ENCODE data around the gene TIAM2.
A peak's percentile ranks its signal among the peaks of the same experiment; 100 is the strongest.

Gene TIAM2

DNA sequence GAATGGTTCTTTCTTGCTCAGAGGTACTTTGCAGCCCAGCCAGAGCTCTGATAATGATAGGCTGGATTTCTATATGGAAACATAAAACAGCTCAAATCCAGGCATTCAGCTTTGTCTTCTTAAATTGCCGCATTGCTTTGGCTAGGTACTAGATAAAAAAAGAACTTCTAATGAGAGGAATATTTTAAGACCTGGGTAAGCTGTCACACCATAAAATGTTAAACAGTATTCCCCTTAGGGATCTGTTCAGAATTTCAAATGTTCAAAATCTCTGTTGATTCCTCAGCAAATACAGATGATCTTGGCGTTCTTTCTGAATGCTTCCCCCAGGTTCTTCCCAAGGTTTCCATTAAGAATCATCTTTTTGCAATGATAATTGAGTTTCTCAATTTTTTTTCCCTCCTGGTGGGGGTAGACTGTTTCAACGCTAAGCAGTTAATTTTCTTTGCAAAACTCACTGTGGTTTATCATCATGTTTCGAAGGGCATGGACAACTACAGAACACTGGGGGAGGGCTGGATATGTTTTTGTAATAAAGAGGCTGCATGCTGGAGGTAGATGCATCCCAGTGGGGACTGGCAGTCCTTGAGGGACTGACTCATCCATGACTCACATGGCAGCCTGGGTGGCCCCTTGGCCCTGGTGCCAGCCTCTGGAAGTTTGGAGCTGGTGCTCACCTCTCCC lies 31.0 kb downstream of the TIAM2 start:
- DNase-seq, result no peak

GRCh38 chr6:155026706-155027045 lies 31.6 kb downstream of the TIAM2 start:
- DNase-seq, result no peak

GRCh38 chr6:155030148-155030720 lies 35.1 kb downstream of the TIAM2 start:
- DNase-seq, result no peak

DNA sequence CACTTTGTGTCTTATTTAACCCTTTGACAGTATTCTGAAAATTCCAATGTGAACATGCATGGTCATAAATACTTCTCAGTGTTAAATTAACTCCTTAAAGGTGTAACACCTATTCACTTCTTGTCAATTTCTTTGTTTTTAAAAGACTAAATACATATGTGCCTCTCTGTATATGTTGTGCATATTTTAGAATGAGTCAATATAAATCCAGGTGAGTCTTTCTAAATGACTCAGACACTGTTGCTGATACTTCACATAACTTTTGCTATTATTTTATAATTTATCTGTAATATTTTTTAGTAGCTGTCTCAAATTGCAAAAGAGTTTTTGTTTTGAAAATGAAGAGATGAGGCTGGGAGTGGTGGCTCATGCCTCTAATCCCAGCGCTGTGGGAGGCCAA lies 36.0 kb downstream of the TIAM2 start:
- no peak for DNase-seq

DNA sequence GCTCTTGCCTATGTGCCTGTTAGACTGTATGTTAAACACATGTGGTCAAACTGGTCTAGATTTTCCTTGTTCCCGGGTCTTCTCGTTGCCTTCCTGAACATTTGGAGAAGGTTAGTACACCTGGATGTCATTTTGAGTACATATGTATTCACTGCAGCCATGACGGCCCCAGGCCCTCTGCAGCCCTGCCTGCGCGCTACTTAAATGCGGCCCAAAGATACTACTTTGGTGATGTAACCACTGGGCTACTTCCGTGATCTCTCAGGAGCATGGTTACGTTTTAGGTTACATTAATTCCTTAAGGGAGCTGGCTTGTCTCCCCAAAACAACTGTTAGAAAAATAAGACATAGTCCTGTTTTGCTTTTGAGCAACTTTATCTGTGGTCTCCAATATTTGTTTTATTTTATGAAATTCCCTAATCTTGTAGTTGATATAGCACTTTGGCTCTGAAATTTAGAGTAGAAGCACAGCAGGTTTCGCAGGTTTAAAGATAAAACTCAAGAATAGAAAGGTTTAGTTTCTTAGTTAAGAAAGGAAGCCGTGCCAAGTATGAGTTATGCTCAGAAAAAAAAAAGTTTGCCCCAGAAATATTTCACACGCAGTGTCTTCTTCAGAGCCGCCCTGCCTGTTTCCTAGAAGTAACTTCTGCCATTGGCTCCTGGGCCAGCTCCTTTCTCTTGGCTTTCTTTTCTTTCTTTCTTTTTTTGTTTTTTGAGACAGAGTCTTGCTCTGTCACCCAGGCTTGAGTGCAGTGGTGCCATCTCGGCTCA lies 38.1 kb downstream of the TIAM2 start:
- DNase-seq, result no peak

GRCh38 chr6:155036907-155037306 lies 41.8 kb downstream of the TIAM2 start:
- DNase-seq, result no peak

DNA sequence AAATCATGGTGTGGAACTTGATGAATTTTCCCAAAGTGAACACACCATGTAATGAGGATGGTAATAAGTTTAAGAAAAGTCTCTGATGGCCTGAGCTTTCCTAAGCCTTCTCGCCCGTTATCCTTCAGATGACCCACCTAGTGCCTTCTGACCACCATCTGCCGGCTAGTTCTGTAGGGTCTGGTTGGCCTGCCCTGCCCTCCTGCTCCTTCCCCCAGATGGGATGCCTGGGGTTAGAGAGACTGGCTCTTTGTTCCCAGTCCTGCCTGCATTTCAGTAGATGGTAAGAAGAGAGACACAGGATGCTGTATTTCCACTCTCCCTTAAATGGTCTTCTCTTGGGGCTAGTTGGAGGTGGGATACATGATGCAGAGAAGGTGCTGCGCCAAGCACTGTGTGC lies 43.0 kb downstream of the TIAM2 start:
- no peak for DNase-seq

DNA sequence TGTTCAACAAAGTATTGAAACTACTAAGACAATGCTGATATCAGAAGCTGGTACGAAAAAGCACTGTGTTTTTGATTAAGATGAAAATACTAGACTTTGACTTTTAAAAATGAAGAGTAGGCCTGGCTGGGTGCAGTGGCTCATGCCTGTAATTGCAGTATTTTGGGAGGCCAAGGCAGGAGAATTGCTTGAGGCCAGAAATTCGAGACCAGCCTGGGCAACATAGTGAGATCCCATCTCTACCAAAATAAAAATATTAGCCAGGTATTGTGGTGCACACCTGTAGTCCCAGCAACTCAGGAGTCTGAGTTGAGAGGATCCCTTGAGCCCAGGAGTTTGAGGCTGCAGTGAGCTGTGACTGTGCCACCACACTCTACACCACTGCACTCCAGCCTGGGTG lies 43.4 kb downstream of the TIAM2 start:
- no peak for DNase-seq

DNA sequence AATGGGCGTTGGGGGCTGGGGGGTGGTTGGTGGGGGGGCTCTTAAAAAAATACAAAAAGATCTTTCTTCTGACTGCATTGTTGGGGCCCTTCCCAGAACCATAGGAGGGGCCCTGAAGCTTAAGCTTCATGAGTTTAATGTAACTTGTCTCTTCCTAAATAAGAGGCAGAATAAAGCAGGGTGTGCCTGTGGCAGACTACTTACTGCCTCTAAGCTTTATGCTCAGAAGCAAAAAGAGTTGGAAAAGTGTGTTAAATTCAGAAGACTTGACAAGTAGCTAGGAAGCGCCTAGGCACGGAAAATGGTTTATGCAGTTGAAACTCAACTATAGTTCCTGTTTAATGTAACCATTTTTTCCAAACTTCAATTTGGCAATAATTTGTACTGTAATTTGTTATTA lies 44.5 kb downstream of the TIAM2 start:
- no peak for DNase-seq

- DNase-seq, result no peak
These were observed 45.0 kb downstream of the TIAM2 start for GRCh38 chr6:155040154-155040553.

- no peak for DNase-seq
These were observed 46.0 kb downstream of the TIAM2 start for GRCh38 chr6:155040901-155041650.

DNA sequence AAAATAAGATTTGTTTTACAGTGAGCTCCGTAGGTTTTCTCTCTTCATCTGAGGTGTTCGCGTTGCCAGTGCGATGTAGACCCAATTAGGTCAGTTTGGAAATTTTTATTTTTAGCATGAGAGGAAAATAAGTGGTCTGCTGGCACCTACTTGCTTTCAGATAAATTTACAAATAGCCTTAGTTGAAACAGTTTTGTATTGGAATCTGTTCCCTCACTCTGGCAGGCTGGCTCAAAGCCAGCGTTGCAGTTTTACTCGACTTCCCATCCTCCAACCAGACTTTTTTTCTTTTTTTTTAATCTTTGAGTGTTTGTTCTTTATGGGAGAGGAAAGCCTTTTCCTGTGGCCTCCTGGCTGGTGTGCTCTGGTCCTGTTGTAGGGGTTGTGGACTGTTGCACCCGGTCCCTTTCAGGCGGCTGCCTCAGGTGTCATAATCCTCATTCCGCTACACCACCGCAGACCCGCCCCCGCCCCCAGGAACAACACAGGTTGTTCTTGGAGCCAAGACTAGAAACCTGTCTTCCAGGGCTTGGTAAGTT lies 46.7 kb downstream of the TIAM2 start:
- DNase-seq, result no peak

DNA sequence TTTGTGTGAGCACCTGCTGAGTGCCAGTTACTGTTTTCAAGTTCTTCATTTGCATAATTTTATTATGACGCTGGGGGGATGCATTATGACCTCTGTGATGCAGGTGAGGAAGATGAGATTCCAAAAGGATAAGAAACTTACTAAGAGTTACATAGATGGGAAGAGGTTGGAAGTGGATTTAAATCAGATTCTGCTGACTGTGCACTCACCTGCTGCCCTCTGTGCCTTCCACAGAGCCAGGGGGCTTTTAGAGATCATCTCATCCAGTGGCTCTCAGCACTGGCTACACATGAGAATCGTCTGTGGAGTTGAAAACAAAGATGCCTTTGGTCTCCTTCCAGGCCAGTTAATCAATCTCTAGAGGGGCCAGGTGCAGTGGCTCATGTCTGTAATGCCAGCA lies 47.9 kb downstream of the TIAM2 start:
- no peak for DNase-seq

DNA sequence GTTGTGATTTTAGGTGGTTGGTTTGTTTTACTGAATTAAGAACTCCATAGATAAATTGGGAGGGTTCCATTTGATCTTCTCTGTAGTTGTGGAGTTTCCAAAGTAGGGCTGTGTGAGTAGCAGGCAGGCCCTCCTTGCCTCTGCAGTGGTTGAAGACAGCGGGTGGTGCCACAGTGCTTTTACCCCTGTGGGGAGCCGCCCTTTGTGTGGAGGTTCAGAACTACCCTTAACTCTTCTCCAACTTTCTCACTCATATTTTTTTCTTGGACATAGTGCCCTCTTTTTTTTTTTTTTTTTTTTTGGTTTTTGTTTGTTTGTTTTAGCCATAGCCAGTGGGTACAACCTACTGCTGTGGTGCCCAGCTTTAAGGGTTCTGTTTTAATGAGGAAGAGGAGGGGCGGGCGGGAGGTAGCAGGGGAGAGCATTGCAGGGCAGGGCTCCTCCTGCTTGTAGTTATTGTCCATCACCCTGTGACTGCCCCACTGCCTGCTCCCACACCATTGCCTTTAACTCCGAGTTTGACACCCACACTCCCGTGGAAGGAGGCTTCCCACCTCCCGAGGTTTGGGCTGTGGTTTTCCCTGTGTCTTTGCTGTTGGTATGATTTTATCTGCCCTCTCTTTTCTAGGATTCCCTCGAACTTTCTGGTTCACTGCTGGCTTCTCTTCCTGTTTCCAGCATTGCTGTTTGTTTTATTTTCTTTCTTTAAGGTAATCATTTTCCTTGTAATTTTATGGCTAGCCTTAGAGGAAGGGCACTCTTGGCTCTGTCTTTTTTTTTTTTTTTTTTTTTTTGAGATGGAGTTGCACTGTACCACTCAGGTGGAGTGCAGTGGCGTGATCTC lies 50.7 kb downstream of the TIAM2 start:
- no peak for DNase-seq

GRCh38 chr6:155047523-155047922 lies 52.4 kb downstream of the TIAM2 start:
- no peak for DNase-seq

GRCh38 chr6:155050311-155050710 lies 55.2 kb downstream of the TIAM2 start:
- peak in 1 of 2 donors; percentile 7 for DNase-seq

- DNase-seq, result no peak
These were observed 59.6 kb downstream of the TIAM2 start for GRCh38 chr6:155054491-155055250.

- no peak for DNase-seq
These were observed 60.6 kb downstream of the TIAM2 start for GRCh38 chr6:155055729-155056128.

GRCh38 chr6:155056756-155057155 lies 61.6 kb downstream of the TIAM2 start:
- no peak for DNase-seq

GRCh38 chr6:155061381-155061780 lies 66.3 kb downstream of the TIAM2 start:
- no peak for DNase-seq

DNA sequence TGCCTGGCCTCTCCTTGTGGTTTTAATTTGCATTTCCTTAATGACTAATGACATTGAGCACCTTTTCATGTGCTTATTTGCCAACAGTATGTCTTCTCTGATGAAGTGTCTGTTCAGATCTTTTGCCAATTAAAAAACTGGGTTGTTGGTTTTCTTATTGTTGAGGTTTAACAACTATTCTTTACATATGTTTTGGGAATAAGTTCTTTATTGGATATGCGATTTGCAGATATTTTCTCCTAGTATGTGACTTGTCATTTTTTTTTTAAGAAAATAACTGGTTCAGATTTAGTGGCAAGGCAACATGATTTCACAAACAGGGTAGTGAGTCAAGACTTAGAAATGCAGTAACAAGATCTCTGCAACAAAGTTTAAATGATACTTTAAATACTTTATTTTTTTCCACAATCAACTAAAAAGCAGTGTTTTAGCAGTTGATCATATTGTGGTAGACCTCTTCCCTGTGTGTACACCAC lies 67.8 kb downstream of the TIAM2 start:
- DNase-seq, result no peak
